Measurements from ENCODE around the gene PCDHA11. TPM values are rescaled to one million over a fixed set of nuclear protein-coding genes. Genes with fewer than 3 reads are reported as not detected.

The PCDHA11 gene
- total and polyA plus RNA-seq, 3 donors from 2014 or later, result 2.7 to 4.6 (median 2.9) TPM

DNA sequence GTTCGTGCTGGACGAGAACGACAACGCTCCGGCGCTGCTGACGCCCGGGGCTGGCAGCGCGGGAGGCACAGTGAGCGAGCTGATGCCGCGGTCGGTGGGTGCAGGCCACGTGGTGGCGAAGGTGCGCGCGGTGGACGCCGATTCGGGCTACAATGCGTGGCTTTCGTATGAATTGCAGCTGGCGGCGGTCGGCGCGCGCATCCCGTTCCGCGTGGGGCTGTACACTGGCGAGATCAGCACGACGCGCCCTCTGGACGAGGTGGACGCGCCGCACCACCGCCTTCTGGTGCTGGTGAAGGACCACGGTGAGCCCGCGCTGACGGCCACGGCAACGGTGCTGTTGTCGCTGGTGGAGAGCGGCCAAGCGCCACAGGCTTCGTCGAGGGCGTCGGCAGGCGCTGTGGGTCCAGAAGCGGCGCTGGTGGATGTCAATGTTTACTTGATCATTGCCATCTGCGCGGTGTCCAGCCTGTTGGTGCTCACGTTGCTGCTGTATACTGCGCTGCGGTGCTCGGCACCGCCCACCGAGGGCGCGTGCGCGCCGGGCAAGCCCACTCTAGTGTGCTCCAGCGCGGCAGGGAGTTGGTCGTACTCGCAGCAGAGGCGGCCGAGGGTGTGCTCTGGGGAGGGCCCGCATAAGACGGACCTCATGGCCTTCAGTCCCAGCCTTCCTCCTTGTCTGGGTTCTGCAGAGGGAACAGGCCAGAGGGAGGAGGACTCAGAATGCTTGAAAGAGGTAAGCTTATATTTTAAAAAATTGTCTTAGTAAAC, 15.4 kb downstream of the PCDHA11 start:
- intact Hi-C loops (cut with DNase I; ENCODE audit: low total_unique reads), result no loop called here
- no peak overlapping the region for H3K27ac ChIP-seq
- no peaks in the 10 kb centered on the region for H3K4me1 ChIP-seq
- peak overlapping the region; percentile 37 to 45 for H3K4me3 ChIP-seq
- peak; percentile 33 for DNase-seq
- H3K9me3 ChIP-seq, result no peaks in the 10 kb centered on the region
- WGBS, 2 donors, result 28 to 35% methylated on average over 53 to 56 of the region's 79 CpGs
- no peaks in the 10 kb centered on the region for H3K36me3 ChIP-seq (ENCODE audit: low read depth, missing control alignments)
- no peaks in the 10 kb centered on the region for H3K27me3 ChIP-seq
- TF ChIP-seq, protein P1, sequence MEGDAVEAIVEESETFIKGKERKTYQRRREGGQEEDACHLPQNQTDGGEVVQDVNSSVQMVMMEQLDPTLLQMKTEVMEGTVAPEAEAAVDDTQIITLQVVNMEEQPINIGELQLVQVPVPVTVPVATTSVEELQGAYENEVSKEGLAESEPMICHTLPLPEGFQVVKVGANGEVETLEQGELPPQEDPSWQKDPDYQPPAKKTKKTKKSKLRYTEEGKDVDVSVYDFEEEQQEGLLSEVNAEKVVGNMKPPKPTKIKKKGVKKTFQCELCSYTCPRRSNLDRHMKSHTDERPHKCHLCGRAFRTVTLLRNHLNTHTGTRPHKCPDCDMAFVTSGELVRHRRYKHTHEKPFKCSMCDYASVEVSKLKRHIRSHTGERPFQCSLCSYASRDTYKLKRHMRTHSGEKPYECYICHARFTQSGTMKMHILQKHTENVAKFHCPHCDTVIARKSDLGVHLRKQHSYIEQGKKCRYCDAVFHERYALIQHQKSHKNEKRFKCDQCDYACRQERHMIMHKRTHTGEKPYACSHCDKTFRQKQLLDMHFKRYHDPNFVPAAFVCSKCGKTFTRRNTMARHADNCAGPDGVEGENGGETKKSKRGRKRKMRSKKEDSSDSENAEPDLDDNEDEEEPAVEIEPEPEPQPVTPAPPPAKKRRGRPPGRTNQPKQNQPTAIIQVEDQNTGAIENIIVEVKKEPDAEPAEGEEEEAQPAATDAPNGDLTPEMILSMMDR (IDR thresholded peaks at IDR 0.05), result no peak
- TF ChIP-seq POLR2A (IDR thresholded peaks at IDR 0.05), result no peak

DNA sequence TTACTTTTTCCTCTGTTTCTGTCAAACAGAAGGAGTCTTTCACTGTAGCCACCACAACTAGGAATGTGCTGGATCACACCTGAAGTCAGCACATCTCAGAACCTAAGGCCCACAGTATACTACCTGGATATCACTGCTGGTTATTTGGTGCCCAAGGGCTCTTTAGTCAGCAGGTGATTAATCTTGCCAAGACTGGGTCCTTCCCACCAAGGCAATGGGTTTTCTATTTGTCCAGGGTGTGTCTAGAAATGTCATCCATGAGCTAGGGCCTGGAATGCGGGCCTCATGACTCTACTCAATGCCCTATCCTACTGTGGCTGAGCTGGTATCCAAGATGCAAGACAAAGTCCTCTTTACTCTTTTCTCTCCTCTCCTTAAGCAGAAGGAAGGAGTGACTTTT, 47.6 kb downstream of the PCDHA11 start:
- Histone ChIP-seq H3K9me3 (no peaks in the 10 kb centered on the region), H3K27me3 (no peaks in the 10 kb centered on the region), H3K27ac (no peak overlapping the region), H3K36me3 (ENCODE audit: low read depth, missing control alignments) (no peaks in the 10 kb centered on the region), H3K4me3 (no peak overlapping the region), H3K4me1 (no peaks in the 10 kb centered on the region)
- DNase-seq, result no peak
- TF ChIP-seq, protein P1 (IDR thresholded peaks at IDR 0.05), result no peak
- no peak for TF ChIP-seq POLR2A (IDR thresholded peaks at IDR 0.05)
- 77 to 93% methylated on average over 1 of the region's 1 CpG for WGBS, 2 donors
- intact Hi-C loops (cut with DNase I; ENCODE audit: low total_unique reads), result no loop called here

Other genes starting within 250 kb of the PCDHA11 start
- 10 to 100 TPM; 23.7 to 41.1 TPM for gene CD14, start 235.8 kb upstream of the PCDHA11 start, total RNA-seq
- 40.5 TPM for gene CD14, start 235.8 kb upstream of the PCDHA11 start, polyA plus RNA-seq (ENCODE audit: insufficient read depth, low read depth, low replicate concordance)
- 100 to 1,000 TPM in 1 of 2 donors, 10 to 100 TPM in 1; 58.0 to 103 TPM for gene TMCO6, start 229.5 kb upstream of the PCDHA11 start, total RNA-seq
- gene TMCO6, start 229.5 kb upstream of the PCDHA11 start, polyA plus RNA-seq (ENCODE audit: insufficient read depth, low read depth, low replicate concordance), result 34.5 TPM
- 100 to 1,000 TPM in 1 of 2 donors, 10 to 100 TPM in 1; 82.6 to 109 TPM for gene NDUFA2, start 221.3 kb upstream of the PCDHA11 start, total RNA-seq
- 116 TPM for gene NDUFA2, start 221.3 kb upstream of the PCDHA11 start, polyA plus RNA-seq (ENCODE audit: insufficient read depth, low read depth, low replicate concordance)
- gene IK, start 221.1 kb upstream of the PCDHA11 start, total RNA-seq, result 100 to 1,000 TPM; 160 to 192 TPM
- gene IK, start 221.1 kb upstream of the PCDHA11 start, polyA plus RNA-seq (ENCODE audit: insufficient read depth, low read depth, low replicate concordance), result 187 TPM
- gene WDR55, start 204.1 kb upstream of the PCDHA11 start, total RNA-seq, result 10 to 100 TPM; 17.6 to 21.1 TPM
- 11.7 TPM for gene WDR55, start 204.1 kb upstream of the PCDHA11 start, polyA plus RNA-seq (ENCODE audit: insufficient read depth, low read depth, low replicate concordance)
- 10 to 100 TPM; 31.8 to 47.2 TPM for gene DND1, start 195.4 kb upstream of the PCDHA11 start, total RNA-seq
- gene DND1, start 195.4 kb upstream of the PCDHA11 start, polyA plus RNA-seq (ENCODE audit: insufficient read depth, low read depth, low replicate concordance), result 21.8 TPM
- gene HARS1, start 177.6 kb upstream of the PCDHA11 start, total RNA-seq, result 10 to 100 TPM; 58.7 to 63.9 TPM
- 73.4 TPM for gene HARS1, start 177.6 kb upstream of the PCDHA11 start, polyA plus RNA-seq (ENCODE audit: insufficient read depth, low read depth, low replicate concordance)
- 10 to 100 TPM; 40.2 to 43.1 TPM for gene HARS2, start 177.5 kb upstream of the PCDHA11 start, total RNA-seq
- 30.8 TPM for gene HARS2, start 177.5 kb upstream of the PCDHA11 start, polyA plus RNA-seq (ENCODE audit: insufficient read depth, low read depth, low replicate concordance)
- 10 to 100 TPM; 28.5 to 30.2 TPM for gene ZMAT2, start 168.5 kb upstream of the PCDHA11 start, total RNA-seq
- gene ZMAT2, start 168.5 kb upstream of the PCDHA11 start, polyA plus RNA-seq (ENCODE audit: insufficient read depth, low read depth, low replicate concordance), result 50.5 TPM
- 1 to 10 TPM; 1.7 to 2.6 TPM for gene PCDHA1, start 82.8 kb upstream of the PCDHA11 start, total RNA-seq
- 1.8 TPM for gene PCDHA1, start 82.8 kb upstream of the PCDHA11 start, polyA plus RNA-seq (ENCODE audit: insufficient read depth, low read depth, low replicate concordance)
- 1 to 10 TPM; 1.0 to 1.3 TPM for gene PCDHA2, start 74.1 kb upstream of the PCDHA11 start, total RNA-seq
- 0.57 TPM for gene PCDHA2, start 74.1 kb upstream of the PCDHA11 start, polyA plus RNA-seq (ENCODE audit: insufficient read depth, low read depth, low replicate concordance)
- gene PCDHA3, start 67.9 kb upstream of the PCDHA11 start, total RNA-seq, result 1 to 10 TPM in 1 of 2 donors, under 1 TPM in 1; 0.79 to 2.0 TPM
- gene PCDHA3, start 67.9 kb upstream of the PCDHA11 start, polyA plus RNA-seq (ENCODE audit: insufficient read depth, low read depth, low replicate concordance), result 0.74 TPM
- 1 to 10 TPM; 3.4 to 4.5 TPM for gene PCDHA4, start 61.9 kb upstream of the PCDHA11 start, total RNA-seq
- 1.3 TPM for gene PCDHA4, start 61.9 kb upstream of the PCDHA11 start, polyA plus RNA-seq (ENCODE audit: insufficient read depth, low read depth, low replicate concordance)
- gene PCDHA5, start 47.3 kb upstream of the PCDHA11 start, total RNA-seq, result 1 to 10 TPM; 1.0 to 1.7 TPM
- 0.21 TPM for gene PCDHA5, start 47.3 kb upstream of the PCDHA11 start, polyA plus RNA-seq (ENCODE audit: insufficient read depth, low read depth, low replicate concordance)
- 1 to 10 TPM; 2.3 to 4.6 TPM for gene PCDHA6, start 41.0 kb upstream of the PCDHA11 start, total RNA-seq
- gene PCDHA6, start 41.0 kb upstream of the PCDHA11 start, polyA plus RNA-seq (ENCODE audit: insufficient read depth, low read depth, low replicate concordance), result 0.88 TPM
- gene PCDHA7, start 34.7 kb upstream of the PCDHA11 start, total RNA-seq, result 1 to 10 TPM; 2.7 to 3.8 TPM
- gene PCDHA7, start 34.7 kb upstream of the PCDHA11 start, polyA plus RNA-seq (ENCODE audit: insufficient read depth, low read depth, low replicate concordance), result 0.78 TPM
- 1 to 10 TPM; 1.2 to 1.9 TPM for gene PCDHA8, start 27.8 kb upstream of the PCDHA11 start, total RNA-seq
- 0.24 TPM for gene PCDHA8, start 27.8 kb upstream of the PCDHA11 start, polyA plus RNA-seq (ENCODE audit: insufficient read depth, low read depth, low replicate concordance)
- gene PCDHA9, start 20.6 kb upstream of the PCDHA11 start, total RNA-seq, result 1 to 10 TPM; 2.0 to 2.3 TPM
- 1.1 TPM for gene PCDHA9, start 20.6 kb upstream of the PCDHA11 start, polyA plus RNA-seq (ENCODE audit: insufficient read depth, low read depth, low replicate concordance)
- gene PCDHA10, start 13.1 kb upstream of the PCDHA11 start, total RNA-seq, result 1 to 10 TPM; 3.3 to 4.4 TPM
- 0.95 TPM for gene PCDHA10, start 13.1 kb upstream of the PCDHA11 start, polyA plus RNA-seq (ENCODE audit: insufficient read depth, low read depth, low replicate concordance)
- 1 to 10 TPM; 4.0 to 4.3 TPM for gene PCDHA12, start 6.4 kb downstream of the PCDHA11 start, total RNA-seq
- 1.9 TPM for gene PCDHA12, start 6.4 kb downstream of the PCDHA11 start, polyA plus RNA-seq (ENCODE audit: insufficient read depth, low read depth, low replicate concordance)
- 1 to 10 TPM; 4.4 to 4.7 TPM for gene PCDHA13, start 13.2 kb downstream of the PCDHA11 start, total RNA-seq
- 1.8 TPM for gene PCDHA13, start 13.2 kb downstream of the PCDHA11 start, polyA plus RNA-seq (ENCODE audit: insufficient read depth, low read depth, low replicate concordance)
- gene PCDHAC1, start 57.3 kb downstream of the PCDHA11 start, total RNA-seq, result 1 to 10 TPM; 5.5 to 7.5 TPM
- gene PCDHAC1, start 57.3 kb downstream of the PCDHA11 start, polyA plus RNA-seq (ENCODE audit: insufficient read depth, low read depth, low replicate concordance), result 1.8 TPM
- gene PCDHAC2, start 97.5 kb downstream of the PCDHA11 start, total RNA-seq, result 10 to 100 TPM; 15.5 to 19.6 TPM
- gene PCDHAC2, start 97.5 kb downstream of the PCDHA11 start, polyA plus RNA-seq (ENCODE audit: insufficient read depth, low read depth, low replicate concordance), result 9.4 TPM
- gene PCDHB1, start 182.4 kb downstream of the PCDHA11 start, total RNA-seq, result under 1 TPM; 0.12 to 0.16 TPM
- 0.07 TPM for gene PCDHB1, start 182.4 kb downstream of the PCDHA11 start, polyA plus RNA-seq (ENCODE audit: insufficient read depth, low read depth, low replicate concordance)
- gene PCDHB2, start 225.7 kb downstream of the PCDHA11 start, total RNA-seq, result 10 to 100 TPM; 10.2 to 12.1 TPM
- 6.6 TPM for gene PCDHB2, start 225.7 kb downstream of the PCDHA11 start, polyA plus RNA-seq (ENCODE audit: insufficient read depth, low read depth, low replicate concordance)
- gene PCDHB3, start 231.5 kb downstream of the PCDHA11 start, total RNA-seq, result 1 to 10 TPM; 3.1 to 6.5 TPM
- 1.6 TPM for gene PCDHB3, start 231.5 kb downstream of the PCDHA11 start, polyA plus RNA-seq (ENCODE audit: insufficient read depth, low read depth, low replicate concordance)